ENCODE data around the gene XK.

GRCh38 chrX:37644381-37645305, 40.9 kb upstream of the XK start:
- TF ChIP-seq CTCF (IDR thresholded peaks at IDR 0.05) (no peak), POLR2AphosphoS5 (IDR thresholded peaks at IDR 0.05) (no peak), POLR2A (IDR thresholded peaks at IDR 0.05) (no peak), EP300 (IDR thresholded peaks at IDR 0.05) (no peak)
